ENCODE results near the gene RIMBP2. TPM values are rescaled to one million over a fixed set of nuclear protein-coding genes. Genes with fewer than 3 reads are reported as not detected.

RIMBP2 gene
- total and polyA plus RNA-seq, 4 donors, result 0.39 to 1.0 TPM; not detected in 2

DNA sequence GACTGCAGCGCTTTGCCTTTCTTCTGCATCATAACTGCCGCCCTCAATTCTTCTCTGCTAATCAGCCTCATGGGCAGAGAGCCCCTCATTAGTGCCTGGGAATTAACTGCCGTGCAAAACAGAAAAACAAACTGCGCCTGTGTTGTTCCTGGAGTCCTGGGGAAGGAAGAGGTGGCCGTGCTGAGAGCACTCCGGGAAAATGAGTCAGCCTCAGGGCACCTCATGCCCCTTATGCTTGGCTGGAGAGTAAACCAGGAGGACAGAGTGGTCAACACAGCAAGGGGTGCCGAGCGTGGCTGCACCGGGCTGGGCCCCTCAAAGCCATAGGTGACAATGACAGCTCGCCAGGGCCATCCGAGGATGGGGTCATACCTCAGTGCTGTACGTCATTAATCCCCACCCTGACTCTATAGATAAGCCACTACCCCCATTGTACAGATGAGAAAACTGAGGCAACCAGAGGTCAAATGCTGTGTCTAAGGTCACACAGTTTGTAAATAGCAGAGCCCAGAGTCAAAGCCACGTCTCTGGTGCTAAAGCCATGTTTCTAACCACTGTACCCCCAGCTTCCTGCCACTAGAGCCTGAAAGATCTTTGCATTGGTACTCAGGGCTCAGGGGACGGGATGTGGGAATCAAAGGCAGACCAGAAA, 74.4 kb downstream of the RIMBP2 start:
- intact Hi-C loops (cut with DNase I), result no loop called here
- Histone ChIP-seq H3K4me3 (ENCODE audit: low read length in 2 of 2) (no peak overlapping the region), H3K27ac (ENCODE audit: low read depth in 1 of 2, low read length in 2 of 2) (no peak overlapping the region), H3K36me3 (ENCODE audit: control insufficient read depth in 1 of 2, insufficient read depth in 2 of 2, low read length in 1 of 2) (no peaks in the 10 kb centered on the region), H3K27me3 (ENCODE audit: control insufficient read depth in 1 of 2, insufficient read depth in 2 of 2, low read length in 1 of 2) (no peaks in the 10 kb centered on the region), H3K4me1 (ENCODE audit: control insufficient read depth in 1 of 2, insufficient read depth in 2 of 2, low read length in 2 of 2) (no peaks in the 10 kb centered on the region), H3K9me3 (ENCODE audit: control insufficient read depth, low read length) (peaks cover 1% of the 10 kb centered on the region)
- WGBS, 2 donors, result 79 to 82% methylated on average over 14 of the region's 14 CpGs
- DNase-seq (no peak), ATAC-seq (ENCODE audit: low FRiP score) (no peak)

DNA sequence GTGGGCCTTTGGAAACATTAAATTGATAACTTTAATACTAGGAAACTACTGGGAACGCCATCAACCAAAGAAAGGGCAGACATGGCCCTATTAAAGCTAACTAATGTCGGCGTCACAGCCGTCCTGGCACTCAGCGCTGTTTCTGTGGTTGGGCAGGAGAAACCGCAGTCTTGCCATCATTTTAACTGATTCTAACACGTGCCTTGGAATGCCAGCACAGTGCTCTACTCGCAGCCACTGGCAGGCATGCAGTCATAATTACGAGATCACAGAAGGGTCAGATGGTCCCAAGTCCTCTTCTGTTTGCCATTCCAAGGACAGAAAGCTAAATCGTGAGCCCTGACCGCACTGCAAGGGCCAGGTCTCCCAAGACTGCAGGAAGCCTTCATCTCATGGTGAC, 75.2 kb downstream of the RIMBP2 start:
- no peak overlapping the region for H3K4me3 ChIP-seq (ENCODE audit: low read length in 2 of 2)
- H3K9me3 ChIP-seq (ENCODE audit: control insufficient read depth, low read length), result peaks cover 1% of the 10 kb centered on the region
- 73% methylated on average over 11 of the region's 11 CpGs for WGBS, 2 donors
- H3K36me3 ChIP-seq (ENCODE audit: control insufficient read depth in 1 of 2, insufficient read depth in 2 of 2, low read length in 1 of 2), result no peaks in the 10 kb centered on the region
- no peak overlapping the region for H3K27ac ChIP-seq (ENCODE audit: low read depth in 1 of 2, low read length in 2 of 2)
- H3K27me3 ChIP-seq (ENCODE audit: control insufficient read depth in 1 of 2, insufficient read depth in 2 of 2, low read length in 1 of 2), result no peaks in the 10 kb centered on the region
- ATAC-seq (ENCODE audit: low FRiP score) (no peak), DNase-seq (no peak)
- intact Hi-C loops (cut with DNase I), result no loop called here
- no peaks in the 10 kb centered on the region for H3K4me1 ChIP-seq (ENCODE audit: control insufficient read depth in 1 of 2, insufficient read depth in 2 of 2, low read length in 2 of 2)

DNA sequence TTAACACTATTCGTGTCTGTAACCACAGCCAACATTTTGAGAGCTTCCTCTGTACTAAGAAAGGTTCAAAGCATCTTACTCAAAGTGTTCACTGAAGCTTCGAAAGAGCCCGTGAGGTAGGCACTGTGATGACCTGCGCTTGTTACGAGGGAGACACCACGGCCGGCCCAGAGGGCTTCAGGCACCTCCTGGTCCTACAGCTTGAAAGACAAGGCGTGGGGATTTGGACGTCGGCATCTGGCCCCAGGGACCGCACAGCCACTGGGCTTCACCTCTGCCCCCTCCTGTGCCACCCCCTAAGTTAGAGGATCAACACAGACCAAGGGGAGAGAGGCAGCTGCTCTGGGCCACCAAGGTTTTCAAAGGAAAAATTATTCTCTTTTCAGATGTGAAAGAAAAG, 75.6 kb downstream of the RIMBP2 start:
- DNase-seq, result no peak
- no peaks in the 10 kb centered on the region for H3K36me3 ChIP-seq (ENCODE audit: control insufficient read depth in 1 of 2, insufficient read depth in 2 of 2, low read length in 1 of 2)
- H3K9me3 ChIP-seq (ENCODE audit: control insufficient read depth, low read length), result peaks cover 1% of the 10 kb centered on the region
- H3K27me3 ChIP-seq (ENCODE audit: control insufficient read depth in 1 of 2, insufficient read depth in 2 of 2, low read length in 1 of 2), result no peaks in the 10 kb centered on the region
- no peak for ATAC-seq (ENCODE audit: low FRiP score)
- intact Hi-C loops (cut with DNase I), result no loop called here
- H3K27ac ChIP-seq (ENCODE audit: low read depth in 1 of 2, low read length in 2 of 2), result no peak overlapping the region
- H3K4me3 ChIP-seq (ENCODE audit: low read length in 2 of 2), result no peak overlapping the region
- H3K4me1 ChIP-seq (ENCODE audit: control insufficient read depth in 1 of 2, insufficient read depth in 2 of 2, low read length in 2 of 2), result no peaks in the 10 kb centered on the region
- WGBS, 2 donors, result 74 to 78% methylated on average over 11 of the region's 11 CpGs

DNA sequence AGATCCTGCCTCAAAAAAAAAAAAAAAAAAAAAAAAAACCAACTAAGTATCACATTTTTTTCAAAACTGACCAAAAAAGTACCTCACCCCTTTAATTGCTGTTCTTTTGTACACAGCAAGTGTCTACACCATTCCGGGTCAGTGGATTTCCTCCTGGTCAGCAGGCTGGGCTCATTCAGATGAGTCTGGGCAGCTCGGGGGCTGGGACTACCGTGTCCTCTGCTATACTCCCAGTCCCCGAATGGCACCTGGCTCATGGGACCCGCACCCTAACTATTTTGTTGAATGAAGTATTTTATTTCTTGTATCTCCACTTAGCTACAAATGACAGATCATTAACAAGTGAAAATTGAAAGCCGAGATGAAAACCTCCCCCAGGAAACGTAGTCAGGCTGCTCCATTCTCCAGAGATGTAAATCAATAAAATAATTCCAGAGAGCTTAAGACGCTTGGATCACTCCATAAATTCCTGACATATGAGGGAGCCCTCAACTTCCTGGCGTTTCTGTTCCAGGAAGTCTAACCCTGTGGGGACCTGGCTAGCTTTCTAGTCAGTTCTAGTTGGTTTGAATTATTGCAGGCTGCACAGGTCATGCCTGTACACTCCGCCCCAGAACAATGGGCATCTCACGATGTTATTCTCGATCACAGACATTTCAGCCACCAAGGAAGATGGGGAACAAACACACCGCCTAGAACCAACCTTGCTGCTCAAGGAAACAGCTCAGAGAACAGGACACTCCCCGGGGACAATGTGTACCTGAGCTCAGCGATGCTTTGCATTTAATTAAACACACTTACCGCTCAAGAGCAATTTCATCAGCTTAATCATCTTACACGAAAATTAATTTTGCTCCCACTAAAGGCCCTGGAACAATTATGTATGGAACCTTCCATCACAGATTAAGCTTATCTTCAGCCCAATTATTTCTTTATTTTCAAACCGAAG, 76.3 kb downstream of the RIMBP2 start:
- Histone ChIP-seq H3K4me1 (ENCODE audit: control insufficient read depth in 1 of 2, insufficient read depth in 2 of 2, low read length in 2 of 2) (no peaks in the 10 kb centered on the region), H3K36me3 (ENCODE audit: control insufficient read depth in 1 of 2, insufficient read depth in 2 of 2, low read length in 1 of 2) (no peaks in the 10 kb centered on the region), H3K9me3 (ENCODE audit: control insufficient read depth, low read length) (peaks cover 1% of the 10 kb centered on the region), H3K4me3 (ENCODE audit: low read length in 2 of 2) (no peak overlapping the region), H3K27me3 (ENCODE audit: control insufficient read depth in 1 of 2, insufficient read depth in 2 of 2, low read length in 1 of 2) (no peaks in the 10 kb centered on the region), H3K27ac (ENCODE audit: low read depth in 1 of 2, low read length in 2 of 2) (no peak overlapping the region)
- WGBS, 2 donors, result 55 to 59% methylated on average over 18 of the region's 18 CpGs
- ATAC-seq (ENCODE audit: low FRiP score) (no peak), DNase-seq (no peak)
- intact Hi-C loops (cut with DNase I), result no loop called here

DNA sequence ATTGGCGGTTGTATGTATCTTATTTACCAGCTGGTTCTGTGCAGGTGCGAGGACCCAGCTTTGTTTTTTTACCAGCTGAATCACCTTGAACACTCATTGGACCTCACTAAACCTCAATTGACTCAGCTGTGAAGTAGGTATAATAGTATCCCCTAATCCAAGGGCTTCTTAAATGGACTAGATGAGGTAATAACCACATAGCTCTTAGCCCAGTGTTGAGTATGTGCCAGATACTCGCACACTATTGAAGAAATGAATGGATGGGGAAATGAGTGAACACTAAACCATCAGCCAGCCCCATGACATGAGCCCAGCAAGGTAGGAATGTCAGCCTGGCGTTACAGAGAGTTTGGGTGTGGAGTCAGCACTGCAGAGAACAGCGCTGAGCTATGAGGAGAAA, 79.7 kb downstream of the RIMBP2 start:
- Histone ChIP-seq H3K4me1 (ENCODE audit: control insufficient read depth in 1 of 2, insufficient read depth in 2 of 2, low read length in 2 of 2) (no peaks in the 10 kb centered on the region), H3K27me3 (ENCODE audit: control insufficient read depth in 1 of 2, insufficient read depth in 2 of 2, low read length in 1 of 2) (no peaks in the 10 kb centered on the region), H3K9me3 (ENCODE audit: control insufficient read depth, low read length) (no peaks in the 10 kb centered on the region), H3K36me3 (ENCODE audit: control insufficient read depth in 1 of 2, insufficient read depth in 2 of 2, low read length in 1 of 2) (no peaks in the 10 kb centered on the region), H3K4me3 (ENCODE audit: low read length in 2 of 2) (no peak overlapping the region), H3K27ac (ENCODE audit: low read depth in 1 of 2, low read length in 2 of 2) (no peak overlapping the region)
- intact Hi-C loops (cut with DNase I), result no loop called here
- DNase-seq (no peak), ATAC-seq (ENCODE audit: low FRiP score) (no peak)
- 86 to 90% methylated on average over 5 of the region's 5 CpGs for WGBS, 2 donors

DNA sequence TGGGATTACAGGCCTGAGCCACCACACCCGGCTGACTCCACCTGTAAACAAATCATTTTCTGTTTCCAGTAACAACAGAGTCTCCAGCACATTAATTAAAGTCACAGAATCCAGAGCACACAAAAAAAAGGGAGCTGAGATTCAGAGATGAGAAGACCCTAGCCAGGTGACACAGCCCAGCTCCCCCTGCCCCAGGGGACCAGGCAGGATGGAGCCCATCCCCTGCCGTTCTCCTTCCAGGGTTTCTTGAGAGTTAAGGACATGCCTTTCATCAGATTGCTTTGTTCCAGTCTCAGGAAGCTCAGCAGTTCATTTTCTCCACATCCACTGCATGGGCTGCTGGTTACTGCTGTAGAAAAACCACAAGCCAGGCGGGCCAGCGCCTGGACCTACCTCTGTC, 81.2 kb downstream of the RIMBP2 start:
- ATAC-seq (ENCODE audit: low FRiP score), result no peak
- H3K4me1 ChIP-seq (ENCODE audit: control insufficient read depth in 1 of 2, insufficient read depth in 2 of 2, low read length in 2 of 2), result no peaks in the 10 kb centered on the region
- H3K4me3 ChIP-seq (ENCODE audit: low read length in 2 of 2), result no peak overlapping the region
- WGBS, 2 donors, result 54 to 58% methylated on average over 4 of the region's 4 CpGs
- no peak overlapping the region for H3K27ac ChIP-seq (ENCODE audit: low read depth in 1 of 2, low read length in 2 of 2)
- H3K36me3 ChIP-seq (ENCODE audit: control insufficient read depth in 1 of 2, insufficient read depth in 2 of 2, low read length in 1 of 2), result no peaks in the 10 kb centered on the region
- intact Hi-C loops (cut with DNase I), result no loop called here
- no peak for DNase-seq
- H3K27me3 ChIP-seq (ENCODE audit: control insufficient read depth in 1 of 2, insufficient read depth in 2 of 2, low read length in 1 of 2), result no peaks in the 10 kb centered on the region
- no peaks in the 10 kb centered on the region for H3K9me3 ChIP-seq (ENCODE audit: control insufficient read depth, low read length)

DNA sequence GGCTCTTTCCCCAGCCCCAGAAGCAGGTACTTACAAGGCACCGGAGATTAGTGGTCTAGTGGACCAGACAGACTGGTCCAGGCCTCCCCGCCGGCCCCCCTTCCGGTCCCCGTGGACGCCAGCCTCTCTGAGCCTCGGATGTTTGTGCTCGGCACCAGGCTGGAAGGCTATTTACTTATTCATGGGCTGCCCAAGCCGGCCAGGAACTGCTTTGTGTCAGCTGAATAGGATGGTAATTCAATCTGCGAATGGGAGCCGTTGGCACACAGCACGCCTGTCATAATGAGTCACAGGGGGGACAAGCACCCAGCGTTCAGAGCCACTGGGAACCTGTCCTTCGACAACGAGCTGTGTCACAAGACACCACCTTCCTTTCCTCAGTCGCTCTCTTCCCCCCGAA, 82.3 kb downstream of the RIMBP2 start:
- Histone ChIP-seq H3K4me1 (ENCODE audit: control insufficient read depth in 1 of 2, insufficient read depth in 2 of 2, low read length in 2 of 2) (no peaks in the 10 kb centered on the region), H3K4me3 (ENCODE audit: low read length in 2 of 2) (no peak overlapping the region), H3K9me3 (ENCODE audit: control insufficient read depth, low read length) (no peaks in the 10 kb centered on the region), H3K27me3 (ENCODE audit: control insufficient read depth in 1 of 2, insufficient read depth in 2 of 2, low read length in 1 of 2) (no peaks in the 10 kb centered on the region), H3K27ac (ENCODE audit: low read depth in 1 of 2, low read length in 2 of 2) (no peak overlapping the region), H3K36me3 (ENCODE audit: control insufficient read depth in 1 of 2, insufficient read depth in 2 of 2, low read length in 1 of 2) (no peaks in the 10 kb centered on the region)
- intact Hi-C loops (cut with DNase I), result no loop called here
- DNase-seq (no peak), ATAC-seq (ENCODE audit: low FRiP score) (no peak)
- WGBS, 2 donors, result 3 to 4% methylated on average over 17 of the region's 17 CpGs

DNA sequence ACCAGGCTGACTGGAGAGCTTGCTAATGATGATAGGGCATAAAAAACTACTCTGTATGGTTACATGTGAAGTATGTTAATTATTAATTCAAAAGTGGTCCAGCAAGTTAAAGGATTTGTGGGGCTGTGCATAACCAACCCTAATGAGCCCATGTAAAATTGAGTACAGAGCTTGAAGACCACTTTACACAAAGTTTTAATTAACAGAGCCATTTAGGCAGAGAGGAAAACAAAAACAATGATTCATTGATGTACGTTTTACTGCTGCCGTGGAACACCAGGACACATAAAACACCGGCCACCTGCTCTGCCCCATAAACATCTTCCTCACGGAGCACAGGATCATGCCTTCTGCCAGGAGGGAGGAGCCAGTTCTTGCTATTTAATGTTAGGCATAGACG, 83.5 kb downstream of the RIMBP2 start:
- WGBS, 2 donors, result 35 to 45% methylated on average over 5 of the region's 5 CpGs
- ATAC-seq (ENCODE audit: low FRiP score), result no peak

DNA sequence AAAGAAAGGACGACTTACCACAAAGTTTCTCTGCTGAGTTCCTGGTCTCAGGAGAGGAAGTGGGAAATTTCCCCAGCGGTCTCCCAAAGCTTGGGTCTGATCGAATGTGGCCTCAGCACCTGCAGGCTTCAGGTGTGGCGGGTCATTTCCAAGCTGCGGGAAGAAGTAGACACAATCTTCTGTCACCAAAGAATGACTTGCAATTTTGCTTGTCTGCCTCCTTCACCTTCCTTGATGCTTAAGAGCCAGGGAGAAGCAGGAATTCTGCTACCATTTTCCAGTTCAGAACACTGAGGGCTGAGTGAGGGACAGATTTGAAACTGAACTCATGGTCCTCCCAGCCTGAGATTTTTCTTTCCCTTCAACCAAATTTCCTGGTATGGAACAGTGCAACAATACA, 87.8 kb downstream of the RIMBP2 start:
- WGBS, 2 donors, result 87 to 88% methylated on average over 5 of the region's 5 CpGs
- no peak for ATAC-seq (ENCODE audit: low FRiP score)
- intact Hi-C loops (cut with DNase I), result no loop called here

More for the DNA sequence above, 83.5 kb downstream of the RIMBP2 start:
- no peak for DNase-seq
- Histone ChIP-seq H3K27ac (ENCODE audit: low read depth in 1 of 2, low read length in 2 of 2) (no peak overlapping the region), H3K4me3 (ENCODE audit: low read length in 2 of 2) (no peak overlapping the region), H3K4me1 (ENCODE audit: control insufficient read depth in 1 of 2, insufficient read depth in 2 of 2, low read length in 2 of 2) (no peaks in the 10 kb centered on the region), H3K36me3 (ENCODE audit: control insufficient read depth in 1 of 2, insufficient read depth in 2 of 2, low read length in 1 of 2) (no peaks in the 10 kb centered on the region), H3K9me3 (ENCODE audit: control insufficient read depth, low read length) (peaks cover 2% of the 10 kb centered on the region), H3K27me3 (ENCODE audit: control insufficient read depth in 1 of 2, insufficient read depth in 2 of 2, low read length in 1 of 2) (no peaks in the 10 kb centered on the region)
- intact Hi-C loops (cut with DNase I), result no loop called here

More for the DNA sequence above, 87.8 kb downstream of the RIMBP2 start:
- peak in 1 of 2 donors; percentile 9 for DNase-seq
- H3K9me3 ChIP-seq (ENCODE audit: control insufficient read depth, low read length), result peaks cover 4% of the 10 kb centered on the region
- no peak overlapping the region for H3K4me3 ChIP-seq (ENCODE audit: low read length in 2 of 2)
- H3K27ac ChIP-seq (ENCODE audit: low read depth in 1 of 2, low read length in 2 of 2), result no peak overlapping the region
- no peaks in the 10 kb centered on the region for H3K4me1 ChIP-seq (ENCODE audit: control insufficient read depth in 1 of 2, insufficient read depth in 2 of 2, low read length in 2 of 2)
- H3K36me3 ChIP-seq (ENCODE audit: control insufficient read depth in 1 of 2, insufficient read depth in 2 of 2, low read length in 1 of 2), result no peaks in the 10 kb centered on the region
- no peaks in the 10 kb centered on the region for H3K27me3 ChIP-seq (ENCODE audit: control insufficient read depth in 1 of 2, insufficient read depth in 2 of 2, low read length in 1 of 2)
